WTC11 (cell line): ENCODE results near the gene H1-8. TPM values are rescaled to one million over a fixed set of nuclear protein-coding genes. Genes with fewer than 3 reads are reported as not detected.

Experiments
- ATAC-seq: fragments of 200-7000 bp; cut with Tn5 transposase; 2 replicates; pipeline ENCODE4 v1.10.0; 2021; ENCODE audit warnings: mild to moderate bottlenecking, moderate library complexity
- CTCF ChIA-PET: fragments of 300-600 bp; sonication (Branson Sonifier 250); formaldehyde crosslinking; loops from one replicate; lab custom pipeline; 2021; ENCODE audit warnings: antibody characterized with exemption; lab: Charles Lee
- POLR2A ChIA-PET: fragments of 350-600 bp; sonication (Branson Sonifier 250); formaldehyde crosslinking; loops from one replicate; lab custom pipeline; 2021; ENCODE audit warnings: antibody characterized with exemption; lab: Charles Lee
- DNase-seq: peaks from one replicate; pipeline ENCODE4 v3.0.0; 2021; ENCODE audit warnings: low spot score
- H3K27ac Mint-ChIP-seq: 2 replicates; pipeline ENCODE4 v1.8.0; 2021; ENCODE audit warnings: mixed read lengths
- H3K27me3 Mint-ChIP-seq: 2 replicates; pipeline ENCODE4 v1.8.0; 2021; ENCODE audit warnings: low read depth, mild to moderate bottlenecking, moderate library complexity, mixed read lengths
- H3K36me3 Mint-ChIP-seq: 2 replicates; pipeline ENCODE4 v1.8.0; 2021; ENCODE audit warnings: mixed read lengths
- H3K4me1 Mint-ChIP-seq: 2 replicates; pipeline ENCODE4 v1.8.0; 2022; ENCODE audit warnings: mixed read lengths
- H3K4me3 Mint-ChIP-seq: 2 replicates; pipeline ENCODE4 v1.8.0; 2021; ENCODE audit warnings: mild to moderate bottlenecking, moderate library complexity, mixed read lengths
- H3K9me3 Mint-ChIP-seq: 2 replicates; pipeline ENCODE4 v1.8.0; 2021; ENCODE audit warnings: mixed read lengths
- AFF4 ChIP-seq: sonication (generic); formaldehyde crosslinking; IDR thresholded peaks from 2 replicates; pipeline ENCODE4 v1.8.1; 2023; ENCODE audit warnings: mild to moderate bottlenecking, missing genetic modification reagents, borderline replicate concordance
- ATF3 ChIP-seq: sonication (generic); formaldehyde crosslinking; conservative IDR thresholded peaks from 2 replicates; pipeline ENCODE4 v1.8.1; 2022; ENCODE audit warnings: mild to moderate bottlenecking, missing genetic modification reagents
- CBFB ChIP-seq: sonication (generic); formaldehyde crosslinking; IDR thresholded peaks from 2 replicates; pipeline ENCODE4 v1.8.1; 2022; ENCODE audit warnings: mild to moderate bottlenecking, low read depth, missing genetic modification reagents
- CREB1 ChIP-seq: sonication (generic); formaldehyde crosslinking; IDR thresholded peaks from 2 replicates; pipeline ENCODE4 v1.8.0; 2023; ENCODE audit warnings: mild to moderate bottlenecking, missing genetic modification reagents
- CTCF ChIP-seq: fragments of 200-600 bp; IDR thresholded peaks from 2 replicates; pipeline ENCODE4 v1.8.0; 2022; ENCODE audit warnings: antibody characterized with exemption
- E2F5 ChIP-seq: sonication (generic); formaldehyde crosslinking; IDR thresholded peaks from 2 replicates; pipeline ENCODE4 v1.8.1; 2022; ENCODE audit warnings: mild to moderate bottlenecking, moderate library complexity, missing genetic modification reagents
- ELF4 ChIP-seq: sonication (generic); formaldehyde crosslinking; IDR thresholded peaks from 2 replicates; pipeline ENCODE4 v1.8.1; 2022; ENCODE audit warnings: low read depth, mild to moderate bottlenecking, moderate library complexity, missing genetic modification reagents
- HMGA2 ChIP-seq: fragments of 250-450 bp; sonication (Bioruptor Pico); IDR thresholded peaks from 2 replicates; pipeline ENCODE4 v1.4.0; 2021; ENCODE audit warnings: mild to moderate bottlenecking, moderate library complexity
- HMGXB4 ChIP-seq: sonication (generic); formaldehyde crosslinking; IDR thresholded peaks from 2 replicates; pipeline ENCODE4 v1.8.1; 2023; ENCODE audit warnings: mild to moderate bottlenecking, moderate library complexity, missing genetic modification reagents
- JAZF1 ChIP-seq: fragments of 250-450 bp; sonication (Bioruptor Pico); IDR thresholded peaks from 2 replicates; pipeline ENCODE4 v1.9.0; 2021; ENCODE audit warnings: moderate library complexity, mild to moderate bottlenecking, inconsistent platforms
- JUN ChIP-seq: sonication (generic); formaldehyde crosslinking; IDR thresholded peaks from 2 replicates; pipeline ENCODE4 v1.8.0; 2023; ENCODE audit warnings: mild to moderate bottlenecking, missing genetic modification reagents
- KAT7 ChIP-seq: sonication (generic); formaldehyde crosslinking; IDR thresholded peaks from 2 replicates; pipeline ENCODE4 v1.8.1; 2023; ENCODE audit warnings: missing genetic modification reagents, mild to moderate bottlenecking, borderline replicate concordance
- NFYB ChIP-seq: sonication (generic); formaldehyde crosslinking; conservative IDR thresholded peaks from 2 replicates; pipeline ENCODE4 v1.8.0; 2022; ENCODE audit warnings: low read depth, missing genetic modification reagents
- TEAD4 ChIP-seq: sonication (generic); formaldehyde crosslinking; IDR thresholded peaks from 2 replicates; pipeline ENCODE4 v1.8.0; 2022; ENCODE audit warnings: mild to moderate bottlenecking, missing genetic modification reagents
- ZNF121 ChIP-seq: sonication (generic); formaldehyde crosslinking; IDR thresholded peaks from 2 replicates; pipeline ENCODE4 v1.8.0; 2023; ENCODE audit warnings: missing genetic modification reagents
- ZNF263 ChIP-seq: sonication (generic); formaldehyde crosslinking; IDR thresholded peaks from 2 replicates; pipeline ENCODE4 v1.8.1; 2022; ENCODE audit warnings: low read depth, mild to moderate bottlenecking, moderate library complexity, missing genetic modification reagents
- ZNF396 ChIP-seq: fragments of 250-450 bp; sonication (Bioruptor Pico); IDR thresholded peaks from 2 replicates; pipeline ENCODE4 v1.8.0; 2021; ENCODE audit warnings: mild to moderate bottlenecking, moderate library complexity, borderline replicate concordance
- total RNA-seq: library from RNA; stranded (reverse); gene quantifications from 3 replicates; pipeline ENCODE4 v1.2.3, GENCODE V29; 2021

The H1-8 gene
- total RNA-seq, 1 experiment from 2014 or later, result not detected

GRCh38 chr3:129530821-129531220 lies 12.2 kb upstream of the H1-8 start:
- H3K9me3 Mint-ChIP-seq, result no peaks in the 10 kb centered on the region

GRCh38 chr3:129531699-129532098 lies 11.3 kb upstream of the H1-8 start:
- H3K4me3 Mint-ChIP-seq, result no peak overlapping the region
- no peaks in the 10 kb centered on the region for H3K9me3 Mint-ChIP-seq
- no peak overlapping the region for H3K27ac Mint-ChIP-seq
- CTCF ChIA-PET, result no interaction called here
- H3K36me3 Mint-ChIP-seq, result no peaks in the 10 kb centered on the region
- ATAC-seq, result no peak
- no peaks in the 10 kb centered on the region for H3K27me3 Mint-ChIP-seq
- DNase-seq, result no peak
- no peak for TF ChIP-seq TEAD4 (CRISPR knock-in tag)
- TF ChIP-seq JAZF1, result no peak
- TF ChIP-seq KAT7 (CRISPR knock-in tag), result no peak
- TF ChIP-seq CBFB, result no peak
- no peak for TF ChIP-seq JUN
- TF ChIP-seq ZNF396 (CRISPR knock-in tag), result no peak
- TF ChIP-seq CREB1, result no peak
- no peak for TF ChIP-seq CTCF
- TF ChIP-seq, all 79 proteins: peak for 0
- peaks cover 37% of the 10 kb centered on the region for H3K4me1 Mint-ChIP-seq
- POLR2A ChIA-PET, result no interaction called here

More at GRCh38 chr3:129530821-129531220, 12.2 kb upstream of the H1-8 start:
- Mint-ChIP-seq H3K27ac (no peak overlapping the region), H3K4me3 (no peak overlapping the region), H3K4me1 (peaks cover 36% of the 10 kb centered on the region), H3K36me3 (no peaks in the 10 kb centered on the region), H3K27me3 (no peaks in the 10 kb centered on the region)
- TF ChIP-seq ZNF121 (CRISPR knock-in tag) (no peak), E2F5 (CRISPR knock-in tag) (no peak), ATF3 (CRISPR knock-in tag) (no peak), HMGXB4 (no peak), HMGA2 (CRISPR knock-in tag) (no peak), ZNF263 (CRISPR knock-in tag) (no peak), AFF4 (no peak), JAZF1 (no peak), NFYB (no peak), ELF4 (CRISPR knock-in tag) (no peak)
- CTCF ChIA-PET, result interaction anchor here (0.9 to 1.5 kb wide), 5 partner anchors 11 to 97 kb away, joined by 3 to 7 read pairs (median 4); no protein-coding TSS in a partner anchor
- DNase-seq (no peak), ATAC-seq (no peak)
- POLR2A ChIA-PET, result interaction anchor here (1.3 kb wide), 1 partner anchor 8 kb away, joined by 3 read pairs; no protein-coding TSS in a partner anchor
